Type B pancreatic cell (in vitro differentiated cells): ENCODE results near the gene ANKRD11. TPM values are rescaled to one million over a fixed set of nuclear protein-coding genes. Genes with fewer than 3 reads are reported as not detected.

Experiments
- DNase-seq: peaks from one replicate; pipeline ENCODE4 v3.0.0; 2021; ENCODE audit warnings: mixed read lengths; ENCODE audit not compliant: unreplicated experiment; ENCODE audit errors: extremely low spot score
- H3K27ac Mint-ChIP-seq: 2 replicates; pipeline ENCODE4 v1.8.0; 2021; ENCODE audit warnings: mild to moderate bottlenecking, mixed read lengths
- H3K27me3 Mint-ChIP-seq: 2 replicates; pipeline ENCODE4 v1.8.0; 2021; ENCODE audit warnings: mixed read lengths
- H3K36me3 Mint-ChIP-seq: 2 replicates; pipeline ENCODE4 v1.8.0; 2021; ENCODE audit warnings: mixed read lengths
- H3K4me1 Mint-ChIP-seq: one replicate; pipeline ENCODE4 v1.8.0; 2021; ENCODE audit warnings: mixed read lengths; ENCODE audit not compliant: unreplicated experiment
- H3K4me3 Mint-ChIP-seq: 2 replicates; pipeline ENCODE4 v1.8.0; 2021; ENCODE audit warnings: mild to moderate bottlenecking, mixed read lengths
- H3K9me3 Mint-ChIP-seq: 2 replicates; pipeline ENCODE4 v1.8.0; 2021; ENCODE audit warnings: mixed read lengths
- CTCF ChIP-seq: fragments of 200-600 bp; sonication (generic); conservative IDR thresholded peaks from 2 replicates; pipeline ENCODE4 v1.5.0; 2021; ENCODE audit warnings: antibody characterized with exemption, mild to moderate bottlenecking
- total RNA-seq: library from RNA; stranded (reverse); gene quantifications from 2 replicates; pipeline ENCODE4 v1.2.1, GENCODE V29; 2021; ENCODE audit warnings: low replicate concordance

The ANKRD11 gene
- total RNA-seq, 1 donor from 2014 or later = 153 TPM

- H3K9me3 Mint-ChIP-seq = no peaks in the 10 kb centered on the region
- TF ChIP-seq CTCF = no peak
- H3K27me3 Mint-ChIP-seq = no peaks in the 10 kb centered on the region
- no peaks in the 10 kb centered on the region for H3K36me3 Mint-ChIP-seq
- DNase-seq = no peak
- peaks cover 59% of the 10 kb centered on the region for H3K4me1 Mint-ChIP-seq
- no peak overlapping the region for H3K4me3 Mint-ChIP-seq
- H3K27ac Mint-ChIP-seq = peak overlapping the region; percentile 92
Measured at GRCh38 chr16:89370081-89370511, 120.3 kb downstream of the ANKRD11 start.

- TF ChIP-seq CTCF = no peak
- Mint-ChIP-seq H3K9me3 (no peaks in the 10 kb centered on the region), H3K36me3 (no peaks in the 10 kb centered on the region), H3K27me3 (no peaks in the 10 kb centered on the region), H3K4me3 (no peak overlapping the region), H3K27ac (peak overlapping the region; percentile 92), H3K4me1 (peaks cover 59% of the 10 kb centered on the region)
- no peak for DNase-seq
Measured at GRCh38 chr16:89369266-89369895, 121.0 kb downstream of the ANKRD11 start.

GRCh38 chr16:89368604-89369249 is 121.6 kb downstream of the ANKRD11 start:
- no peak for DNase-seq
- Mint-ChIP-seq H3K36me3 (no peaks in the 10 kb centered on the region), H3K9me3 (no peaks in the 10 kb centered on the region), H3K27me3 (no peaks in the 10 kb centered on the region), H3K4me3 (no peak overlapping the region), H3K27ac (peak overlapping the region; percentile 92), H3K4me1 (peaks cover 59% of the 10 kb centered on the region)
- no peak for TF ChIP-seq CTCF

GRCh38 chr16:89367538-89367915 is 122.8 kb downstream of the ANKRD11 start:
- Mint-ChIP-seq H3K36me3 (no peaks in the 10 kb centered on the region), H3K4me1 (peaks cover 52% of the 10 kb centered on the region), H3K4me3 (no peak overlapping the region), H3K27ac (no peak overlapping the region), H3K9me3 (no peaks in the 10 kb centered on the region), H3K27me3 (no peaks in the 10 kb centered on the region)
- no peak for TF ChIP-seq CTCF
- no peak for DNase-seq

GRCh38 chr16:89366561-89367537 is 123.5 kb downstream of the ANKRD11 start:
- no peak for DNase-seq
- TF ChIP-seq CTCF = no peak
- H3K27ac Mint-ChIP-seq = peak overlapping the region; percentile 66
- no peaks in the 10 kb centered on the region for H3K27me3 Mint-ChIP-seq
- no peaks in the 10 kb centered on the region for H3K9me3 Mint-ChIP-seq
- H3K4me3 Mint-ChIP-seq = no peak overlapping the region
- H3K4me1 Mint-ChIP-seq = peaks cover 58% of the 10 kb centered on the region
- no peaks in the 10 kb centered on the region for H3K36me3 Mint-ChIP-seq
